ENCODE results near the gene DCAF17.
A peak's percentile ranks its signal among the peaks of the same experiment; 100 is the strongest.
"Not testable (repeated sequence)": the region's sequence is repeated elsewhere in the genome, so short reads cannot be mapped to it uniquely, and the experiment has no call there.

DCAF17 gene

GRCh38 chr2:171411214-171411613 lies 22.8 kb upstream of the DCAF17 start:
- no peak for DNase-seq (ENCODE audit: low read depth)

DNA sequence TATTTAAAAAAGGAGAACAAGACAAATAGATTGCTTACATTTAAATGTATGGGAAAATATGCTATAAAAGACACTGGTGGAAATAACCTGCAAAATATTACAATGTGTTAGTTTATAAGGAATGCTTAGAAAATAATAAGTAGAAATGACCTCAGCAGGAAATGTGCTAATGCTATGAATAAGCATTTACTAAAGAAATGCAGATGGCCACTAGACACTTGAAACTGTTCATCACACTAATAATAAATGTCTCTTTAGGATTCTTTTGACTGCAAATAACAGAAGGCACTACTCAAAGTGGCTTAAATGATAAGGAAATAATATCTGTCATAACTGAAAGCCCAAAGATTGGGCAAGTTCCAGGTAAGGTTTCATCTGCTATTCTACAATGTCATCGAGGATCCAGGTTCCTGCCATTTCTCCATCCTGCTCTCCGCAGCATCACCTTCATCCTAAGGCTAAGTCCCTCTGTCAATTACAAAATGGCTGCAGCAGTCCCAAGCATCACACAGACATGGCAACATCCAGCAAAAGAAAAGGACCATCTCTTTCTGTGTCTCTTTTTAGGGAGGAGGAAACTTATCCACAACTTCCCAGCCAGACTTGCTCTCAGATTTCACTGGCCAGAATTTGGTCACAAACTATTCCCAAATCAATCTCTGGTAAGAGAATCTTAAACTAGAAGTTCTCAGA lies 22.1 kb upstream of the DCAF17 start:
- no peak for DNase-seq (ENCODE audit: low read depth)

GRCh38 chr2:171412571-171413175 lies 21.4 kb upstream of the DCAF17 start:
- no peak for DNase-seq (ENCODE audit: low read depth)

DNA sequence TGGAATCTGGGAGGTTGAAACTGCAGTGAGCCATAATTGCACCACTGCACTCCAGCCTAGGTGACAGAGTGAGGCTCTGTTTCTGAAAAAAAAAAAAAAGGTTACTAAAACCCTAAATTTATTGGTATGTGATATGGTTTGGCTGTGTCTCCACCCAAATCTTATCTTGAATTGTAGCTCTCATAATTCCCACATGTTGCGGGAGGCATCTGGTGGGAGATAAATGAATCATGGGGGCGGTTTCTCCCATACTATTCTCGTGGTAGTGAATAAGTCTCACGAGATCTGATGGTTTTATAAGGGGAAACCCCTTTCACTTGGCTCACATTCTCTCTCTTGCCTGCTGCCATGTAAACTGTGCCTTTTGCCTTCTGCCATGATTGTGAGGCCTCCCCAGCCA lies 19.4 kb upstream of the DCAF17 start:
- not testable (repeated sequence) for DNase-seq (ENCODE audit: low read depth)

DNA sequence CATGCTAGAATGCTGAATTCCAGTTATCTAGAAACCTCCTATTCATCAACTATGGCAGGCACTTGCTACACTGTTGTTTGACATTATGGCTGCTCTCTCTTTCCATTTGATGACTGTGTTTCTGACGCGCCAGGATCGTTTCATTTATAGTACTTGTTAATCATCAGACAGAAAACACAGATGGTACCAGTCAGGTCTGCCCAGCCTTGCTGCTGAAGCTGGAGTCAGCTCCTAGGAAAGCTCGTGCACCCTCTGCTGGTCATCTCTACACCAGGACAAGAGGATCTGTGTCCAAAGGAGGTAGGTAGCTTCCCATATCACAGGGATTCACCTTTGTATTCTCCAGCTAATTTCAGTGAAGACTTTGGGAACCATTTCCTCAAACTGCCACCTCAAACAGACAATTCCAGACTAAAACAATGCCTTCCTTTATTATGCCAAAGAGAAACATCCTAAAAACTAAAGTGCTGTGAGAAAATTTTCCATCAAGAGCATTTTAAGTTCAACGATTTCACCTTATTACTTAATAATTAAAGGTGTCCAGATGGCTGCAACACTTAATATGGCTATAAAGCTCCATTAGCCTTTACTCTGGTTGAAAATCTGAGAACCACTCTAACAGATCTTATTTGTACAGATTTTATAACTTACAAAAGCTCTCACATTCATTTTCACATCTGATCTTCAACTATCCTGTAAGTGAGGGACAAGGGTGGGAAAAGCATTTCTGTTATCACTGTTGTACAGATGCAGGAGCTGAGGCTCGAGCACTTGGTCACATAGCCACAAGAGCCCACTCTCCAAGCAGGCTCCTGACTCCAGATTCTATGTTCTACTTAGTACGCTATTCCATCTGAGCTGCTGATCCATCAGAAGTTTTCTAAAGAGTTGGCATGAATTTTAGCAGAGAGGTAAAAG lies 17.8 kb upstream of the DCAF17 start:
- DNase-seq (ENCODE audit: low read depth): peak; percentile 63

DNA sequence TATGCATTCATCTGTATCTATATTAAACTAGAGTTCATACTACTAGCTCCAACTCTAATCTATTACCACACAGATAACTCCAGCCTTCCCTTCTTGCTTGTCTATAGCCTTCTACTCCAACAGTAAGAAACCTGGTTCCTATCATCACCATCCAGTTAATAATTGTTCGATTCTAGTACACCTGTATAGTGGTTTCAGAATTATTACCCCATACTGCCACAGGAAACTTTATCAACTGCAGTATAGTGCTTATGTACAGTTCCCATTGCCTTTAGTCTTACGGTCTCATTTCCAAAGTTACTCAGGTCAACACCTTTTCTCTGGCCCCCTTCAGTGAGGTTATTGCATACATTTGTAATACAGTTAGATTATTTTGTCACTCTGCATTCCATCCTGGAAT lies 14.7 kb upstream of the DCAF17 start:
- no peak for DNase-seq (ENCODE audit: low read depth)

GRCh38 chr2:171420728-171421563 lies 13.1 kb upstream of the DCAF17 start:
- no peak for DNase-seq (ENCODE audit: low read depth)

DNA sequence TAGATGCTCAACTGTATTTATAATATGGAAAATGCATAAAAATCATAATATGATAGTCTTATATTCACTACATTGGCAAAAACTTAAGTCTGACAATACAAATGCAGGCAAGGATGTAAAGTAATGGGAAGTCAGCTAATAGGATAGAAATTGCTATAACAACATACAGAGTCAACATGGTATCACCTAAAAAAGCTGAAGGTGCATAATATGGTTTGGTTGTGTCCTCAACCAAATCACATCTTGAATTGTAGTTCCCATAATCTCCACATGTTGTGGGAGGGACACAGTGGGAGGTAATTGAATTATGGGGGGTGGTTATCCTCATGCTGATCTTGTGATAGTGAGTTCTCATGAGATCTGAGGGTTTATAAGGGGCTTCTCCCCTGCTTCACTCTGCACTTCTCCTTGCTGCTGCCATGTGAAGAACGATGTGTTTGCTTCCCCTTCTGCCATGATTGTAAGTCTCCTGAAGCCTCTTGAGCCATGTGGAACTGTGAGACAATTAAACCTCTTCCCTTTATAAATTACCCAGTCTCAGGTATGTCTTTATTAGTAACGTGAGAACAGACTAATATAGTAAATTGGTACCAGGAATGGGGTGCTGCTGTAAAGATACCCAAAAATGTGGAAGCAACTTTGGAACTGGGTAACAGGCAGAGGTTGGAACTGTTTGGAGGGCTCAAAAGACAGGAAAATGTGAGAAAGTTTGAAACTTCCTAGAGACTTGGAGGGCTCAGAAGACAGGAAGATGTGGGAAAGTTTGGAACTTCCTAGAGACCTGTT lies 11.1 kb upstream of the DCAF17 start:
- DNase-seq (ENCODE audit: low read depth): not testable (repeated sequence)

DNA sequence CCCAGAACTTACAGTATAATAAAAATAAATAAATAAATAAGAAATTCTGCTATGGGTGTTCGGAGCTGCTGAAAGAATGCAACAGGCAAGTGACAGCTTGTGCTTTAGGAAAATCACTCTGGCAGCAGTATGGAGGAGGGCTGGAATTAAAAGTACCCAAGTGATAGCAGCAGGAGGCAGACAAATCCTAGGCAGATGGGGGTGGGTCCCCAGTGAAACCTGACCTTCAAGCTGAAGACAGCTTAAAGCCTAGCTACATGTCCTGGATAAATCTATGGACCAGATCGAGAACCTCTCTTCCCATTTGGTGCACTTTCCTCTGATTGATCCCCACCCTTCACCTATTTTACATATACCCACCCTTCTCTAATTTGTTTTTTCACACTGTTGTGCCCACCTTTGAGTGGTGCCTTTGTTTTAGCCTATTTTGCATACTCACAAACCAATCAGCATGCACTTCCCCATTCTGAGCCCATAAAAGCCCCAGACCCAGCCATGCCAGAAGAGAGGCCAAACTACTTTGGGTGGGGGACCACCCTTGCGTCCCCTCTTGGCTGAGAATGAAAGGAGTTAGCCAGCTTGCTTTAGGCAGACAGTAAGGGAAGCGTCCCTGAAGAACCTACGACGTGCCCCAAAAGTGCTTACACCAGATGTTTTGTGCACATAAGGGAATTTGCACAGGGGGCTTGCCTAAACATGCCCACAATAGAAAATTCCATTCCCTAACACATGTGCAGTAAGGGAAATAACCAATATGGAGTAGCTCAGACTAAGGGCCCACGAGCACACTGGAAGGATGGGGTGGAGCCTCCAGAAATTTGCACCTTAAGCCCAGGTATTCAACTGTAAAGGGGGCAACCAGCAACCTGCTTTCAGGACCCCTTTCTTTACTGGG lies 3.3 kb upstream of the DCAF17 start:
- DNase-seq (ENCODE audit: low read depth): no peak

DNA sequence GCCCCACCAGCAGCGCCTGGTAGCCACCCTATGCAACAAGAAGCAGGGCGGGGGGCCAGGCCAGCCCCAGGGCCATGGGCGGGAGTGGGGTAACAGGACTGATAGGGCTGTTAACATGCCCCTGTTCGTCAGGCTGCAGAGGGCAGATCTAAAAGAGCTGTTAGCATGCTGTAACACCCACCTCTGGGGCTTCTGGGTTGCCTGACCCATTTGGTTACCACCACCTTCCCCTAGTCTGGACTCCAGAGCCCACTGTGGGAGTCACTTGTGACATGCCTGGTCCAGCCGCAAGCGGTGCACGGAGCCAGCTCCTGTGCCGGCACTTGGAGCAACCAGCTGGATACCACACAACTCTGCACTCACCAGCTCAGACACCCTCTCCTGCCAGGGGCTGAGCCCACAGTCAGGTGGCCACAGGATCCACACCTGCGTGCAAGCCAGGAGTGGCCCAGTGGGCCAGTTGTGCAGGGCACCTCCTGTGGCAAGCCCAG lies 2.3 kb upstream of the DCAF17 start:
- no peak for DNase-seq (ENCODE audit: low read depth)

GRCh38 chr2:171432206-171432968 lies 1.6 kb upstream of the DCAF17 start:
- no peak for DNase-seq (ENCODE audit: low read depth)

DNA sequence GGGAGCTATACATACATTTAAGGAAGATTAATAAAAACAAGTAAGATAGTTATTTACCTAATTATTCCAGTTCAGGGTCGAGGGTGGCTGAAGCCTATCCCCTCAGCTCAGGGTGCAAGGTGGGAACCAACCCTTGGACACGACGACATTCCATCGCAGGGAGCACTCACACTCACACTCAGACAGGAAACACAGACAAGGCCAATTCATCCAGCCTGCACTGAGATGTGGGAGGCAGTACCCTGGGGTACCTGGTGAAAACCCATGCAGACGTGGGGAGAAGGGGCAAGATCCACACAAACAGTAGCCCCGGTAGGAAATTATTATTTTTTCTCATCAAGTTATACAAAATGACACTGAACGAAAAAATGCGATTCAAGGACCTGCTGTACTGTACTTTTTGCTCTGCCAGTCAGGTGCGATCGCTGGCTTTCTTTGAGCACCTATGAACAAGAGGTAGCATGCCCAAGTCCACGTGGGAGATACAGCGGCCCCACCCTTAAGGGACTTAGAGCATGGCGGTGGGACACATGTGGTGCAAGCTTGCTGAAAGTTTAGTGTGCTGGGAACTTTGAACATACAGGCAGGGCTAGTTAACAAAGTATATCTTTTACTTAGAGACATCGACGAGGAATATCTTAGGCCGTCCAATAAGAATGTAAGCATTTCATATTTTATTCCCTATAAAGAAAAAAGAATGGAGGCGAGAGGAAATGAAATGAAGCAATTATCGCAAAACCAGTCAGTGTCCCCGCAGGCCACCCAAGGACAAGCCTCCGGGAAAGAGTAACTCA lies 860 bp upstream of the DCAF17 start:
- DNase-seq (ENCODE audit: low read depth): peak; percentile 8

GRCh38 chr2:171433763-171434012 lies 338 bp upstream of the DCAF17 start, which contains the start of gene METTL8:
METTL8 (minus strand) TSS chr2:171433990; CDS start chr2:171392185, 41,805 bp downstream.
- no peak for DNase-seq (ENCODE audit: low read depth)

DNA sequence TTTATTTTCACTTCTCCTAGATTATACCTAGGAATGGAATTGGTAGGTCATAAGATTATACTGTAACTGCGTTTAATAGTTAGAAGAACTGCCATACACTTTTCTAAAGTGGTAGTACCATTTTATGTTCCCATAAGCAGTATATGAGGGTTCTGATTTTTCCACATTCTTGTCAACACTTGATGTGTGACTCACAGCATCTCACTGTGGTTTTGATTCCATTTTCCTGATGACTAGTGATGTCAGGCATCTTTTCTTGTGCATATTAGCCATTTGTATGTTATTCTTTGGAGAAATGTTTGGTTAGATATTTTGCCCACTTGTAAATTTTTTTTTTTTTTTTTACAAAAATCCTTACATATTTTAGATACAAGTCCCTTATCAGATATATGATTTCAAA lies 2.3 kb downstream of the DCAF17 start:
- no peak for DNase-seq (ENCODE audit: low read depth)

DNA sequence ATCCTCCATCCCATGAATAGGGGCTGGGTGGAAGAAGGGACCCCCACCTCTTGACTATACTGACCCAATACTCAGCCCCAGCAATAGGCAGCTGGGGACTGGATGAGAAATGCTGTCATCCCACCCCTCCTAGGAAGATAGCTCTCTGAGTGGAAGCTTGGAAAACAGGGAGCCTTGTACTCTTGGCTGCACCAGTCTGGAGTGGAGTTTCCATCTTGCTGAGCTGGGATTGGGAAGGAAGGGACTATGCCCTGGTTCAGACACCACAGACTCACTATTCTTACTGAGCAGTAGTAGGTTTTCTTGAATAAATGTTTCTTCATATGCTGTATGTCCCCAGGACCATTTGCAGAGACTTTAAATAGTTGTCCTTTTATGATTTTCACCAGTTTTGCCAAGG lies 7.4 kb downstream of the DCAF17 start:
- no peak for DNase-seq (ENCODE audit: low read depth)

GRCh38 chr2:171447675-171448074 lies 13.6 kb downstream of the DCAF17 start:
- no peak for DNase-seq (ENCODE audit: low read depth)

DNA sequence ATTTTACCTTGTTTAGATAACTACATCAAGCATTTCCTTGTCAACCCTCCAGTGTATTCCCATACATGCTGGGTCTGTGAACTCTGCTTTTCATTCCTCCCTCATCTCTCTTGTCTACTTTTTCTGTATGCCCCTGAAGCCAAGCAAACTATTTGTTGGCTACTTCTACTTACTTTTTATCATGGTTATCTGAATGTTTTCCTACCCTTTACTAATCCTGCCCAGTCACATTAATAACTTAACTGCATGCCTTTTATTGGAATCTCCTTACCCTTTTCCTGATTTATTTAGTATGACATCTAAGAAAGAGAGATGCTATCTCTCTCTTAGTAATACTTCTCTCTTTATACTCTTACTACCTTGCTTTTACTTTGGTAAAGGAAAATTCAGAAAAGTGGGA lies 17.0 kb downstream of the DCAF17 start:
- DNase-seq (ENCODE audit: low read depth): no peak

DNA sequence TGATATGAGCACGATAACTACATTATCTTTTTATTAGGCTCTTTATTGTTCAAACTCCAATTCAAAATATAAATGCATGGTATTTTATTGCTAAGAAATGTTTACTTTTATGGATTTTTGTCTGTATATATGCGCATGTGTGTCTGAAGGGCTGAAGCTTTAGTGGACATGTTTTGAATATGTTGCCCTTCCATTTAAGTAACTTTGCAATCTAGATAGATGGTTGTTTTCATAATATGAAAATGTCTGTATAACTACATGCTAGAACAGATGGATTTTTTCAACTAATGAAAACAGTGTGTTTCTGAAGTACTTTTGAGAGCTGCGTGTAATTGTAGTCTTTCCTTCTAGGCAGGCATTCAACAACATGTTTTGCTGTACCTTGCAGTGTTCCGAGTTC lies 18.7 kb downstream of the DCAF17 start:
- DNase-seq (ENCODE audit: low read depth): no peak

DNA sequence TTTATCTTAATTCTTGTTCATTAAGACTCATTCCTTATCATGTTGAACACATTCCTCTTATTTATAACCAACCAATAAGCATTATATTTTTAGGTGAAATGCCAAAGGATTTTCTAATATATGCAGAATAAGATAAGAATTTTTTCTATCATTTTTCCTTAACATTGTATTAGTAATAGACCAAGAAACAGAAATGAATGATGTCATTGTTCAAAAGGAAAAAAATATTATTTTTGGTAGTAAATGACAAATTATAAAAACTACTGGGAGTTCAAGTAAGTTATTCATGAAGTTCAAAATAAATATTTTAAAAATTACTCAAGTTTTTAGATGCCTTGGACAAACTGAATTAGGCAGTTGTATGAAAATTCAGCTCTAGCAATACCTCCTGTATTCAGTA lies 25.5 kb downstream of the DCAF17 start:
- no peak for DNase-seq (ENCODE audit: low read depth)
